ENCODE data around the gene TM4SF4. TPM values are rescaled to one million over a fixed set of nuclear protein-coding genes. Genes with fewer than 3 reads are reported as not detected.

Gene TM4SF4
- total RNA-seq, 1 experiment from 2014 or later, result 2.7 TPM

DNA sequence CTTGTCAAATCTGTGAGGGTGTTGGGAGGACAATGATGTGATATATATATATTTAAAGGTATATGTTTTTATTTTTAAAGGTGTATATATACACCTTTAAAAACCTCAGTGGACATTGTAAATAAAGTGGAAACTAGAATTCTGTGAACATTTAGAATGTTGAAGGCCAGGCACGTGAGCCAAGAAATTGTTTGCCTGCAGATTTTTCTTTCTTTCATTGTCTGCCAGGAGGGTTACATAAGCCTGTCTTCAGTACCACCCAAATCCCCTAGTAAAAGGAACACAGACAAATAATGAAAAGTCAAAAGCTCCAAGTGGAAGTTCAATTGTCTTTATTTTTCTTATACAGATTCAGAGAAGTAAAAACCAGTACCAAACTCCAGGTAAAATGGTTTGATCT, 42.4 kb downstream of the TM4SF4 start:
- H3K4me3 ChIP-seq (ENCODE audit: low read depth, low read length), result no peak overlapping the region
- intact Hi-C loops (cut with micrococcal nuclease; ENCODE audit: unreplicated experiment), result no loop called here
- no peak overlapping the region for H3K4me3 Mint-ChIP-seq (ENCODE audit: unreplicated experiment)
- peaks cover 11% of the 10 kb centered on the region for H3K36me3 Mint-ChIP-seq (ENCODE audit: insufficient read depth, unreplicated experiment)
- no peaks in the 10 kb centered on the region for H3K9me3 Mint-ChIP-seq (ENCODE audit: unreplicated experiment)
- ChIA-PET POLR2A (no interaction called here), CTCF (no interaction called here)
- H3K27ac Mint-ChIP-seq (ENCODE audit: unreplicated experiment), result no peak overlapping the region
- no TSS peak for BruUV-seq (replicated peaks)
- H3K9me3 ChIP-seq, result no peaks in the 10 kb centered on the region
- no peaks in the 10 kb centered on the region for H3K36me3 ChIP-seq (ENCODE audit: control insufficient read depth, insufficient read depth, low read length)
- H3K27me3 ChIP-seq (replicated peaks; ENCODE audit: control insufficient read depth, insufficient read depth, low read length), result no peaks in the 10 kb centered on the region
- no peaks in the 10 kb centered on the region for H3K4me1 ChIP-seq
- DNase-seq, result no peak
- no peaks in the 10 kb centered on the region for H3K27me3 Mint-ChIP-seq (ENCODE audit: insufficient read depth, unreplicated experiment)
- H3K4me1 Mint-ChIP-seq (ENCODE audit: low read depth, unreplicated experiment), result peaks cover 7% of the 10 kb centered on the region
- TF ChIP-seq, protein P1, sequence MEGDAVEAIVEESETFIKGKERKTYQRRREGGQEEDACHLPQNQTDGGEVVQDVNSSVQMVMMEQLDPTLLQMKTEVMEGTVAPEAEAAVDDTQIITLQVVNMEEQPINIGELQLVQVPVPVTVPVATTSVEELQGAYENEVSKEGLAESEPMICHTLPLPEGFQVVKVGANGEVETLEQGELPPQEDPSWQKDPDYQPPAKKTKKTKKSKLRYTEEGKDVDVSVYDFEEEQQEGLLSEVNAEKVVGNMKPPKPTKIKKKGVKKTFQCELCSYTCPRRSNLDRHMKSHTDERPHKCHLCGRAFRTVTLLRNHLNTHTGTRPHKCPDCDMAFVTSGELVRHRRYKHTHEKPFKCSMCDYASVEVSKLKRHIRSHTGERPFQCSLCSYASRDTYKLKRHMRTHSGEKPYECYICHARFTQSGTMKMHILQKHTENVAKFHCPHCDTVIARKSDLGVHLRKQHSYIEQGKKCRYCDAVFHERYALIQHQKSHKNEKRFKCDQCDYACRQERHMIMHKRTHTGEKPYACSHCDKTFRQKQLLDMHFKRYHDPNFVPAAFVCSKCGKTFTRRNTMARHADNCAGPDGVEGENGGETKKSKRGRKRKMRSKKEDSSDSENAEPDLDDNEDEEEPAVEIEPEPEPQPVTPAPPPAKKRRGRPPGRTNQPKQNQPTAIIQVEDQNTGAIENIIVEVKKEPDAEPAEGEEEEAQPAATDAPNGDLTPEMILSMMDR (IDR thresholded peaks at IDR 0.05; ENCODE audit: insufficient read depth in 1 of 2, low read depth in 1 of 2, low read length in 1 of 2, severe bottlenecking in 1 of 2, unreplicated experiment in 1 of 2), result no peak

GRCh38 chr3:149519912-149520311, 45.4 kb downstream of the TM4SF4 start:
- H3K36me3 ChIP-seq (ENCODE audit: control insufficient read depth, insufficient read depth, low read length), result no peaks in the 10 kb centered on the region

GRCh38 chr3:149523512-149524299, 49.2 kb downstream of the TM4SF4 start:
- H3K9me3 Mint-ChIP-seq (ENCODE audit: unreplicated experiment), result no peaks in the 10 kb centered on the region
- no peaks in the 10 kb centered on the region for H3K4me1 ChIP-seq
- H3K27me3 ChIP-seq (replicated peaks; ENCODE audit: control insufficient read depth, insufficient read depth, low read length), result no peaks in the 10 kb centered on the region
- intact Hi-C loops (cut with micrococcal nuclease; ENCODE audit: unreplicated experiment), result no loop called here
- BruUV-seq (replicated peaks), result no TSS peak
- H3K4me3 Mint-ChIP-seq (ENCODE audit: unreplicated experiment), result no peak overlapping the region
- no peak overlapping the region for H3K4me3 ChIP-seq (ENCODE audit: low read depth, low read length)
- POLR2A ChIA-PET, result no interaction called here
- TF ChIP-seq, protein P1 (IDR thresholded peaks at IDR 0.05; ENCODE audit: insufficient read depth in 1 of 2, low read depth in 1 of 2, low read length in 1 of 2, severe bottlenecking in 1 of 2, unreplicated experiment in 1 of 2), result no peak
- H3K4me1 Mint-ChIP-seq (ENCODE audit: low read depth, unreplicated experiment), result no peaks in the 10 kb centered on the region
- H3K36me3 Mint-ChIP-seq (ENCODE audit: insufficient read depth, unreplicated experiment), result peaks cover 37% of the 10 kb centered on the region
- no peak for DNase-seq
- no peaks in the 10 kb centered on the region for H3K9me3 ChIP-seq
- CTCF ChIA-PET, result interaction anchor here (0.7 kb wide), 1 partner anchor 437 kb away, joined by 3 read pairs; no protein-coding TSS in a partner anchor
- H3K27me3 Mint-ChIP-seq (ENCODE audit: insufficient read depth, unreplicated experiment), result no peaks in the 10 kb centered on the region
- no peak overlapping the region for H3K27ac Mint-ChIP-seq (ENCODE audit: unreplicated experiment)
- no peaks in the 10 kb centered on the region for H3K36me3 ChIP-seq (ENCODE audit: control insufficient read depth, insufficient read depth, low read length)

More at GRCh38 chr3:149519912-149520311, 45.4 kb downstream of the TM4SF4 start:
- no peak overlapping the region for H3K4me3 Mint-ChIP-seq (ENCODE audit: unreplicated experiment)
- no peaks in the 10 kb centered on the region for H3K4me1 ChIP-seq
- H3K36me3 Mint-ChIP-seq (ENCODE audit: insufficient read depth, unreplicated experiment), result peaks cover 21% of the 10 kb centered on the region
- no peaks in the 10 kb centered on the region for H3K9me3 Mint-ChIP-seq (ENCODE audit: unreplicated experiment)
- H3K27me3 ChIP-seq (replicated peaks; ENCODE audit: control insufficient read depth, insufficient read depth, low read length), result no peaks in the 10 kb centered on the region
- POLR2A ChIA-PET, result no interaction called here
- H3K27ac Mint-ChIP-seq (ENCODE audit: unreplicated experiment), result no peak overlapping the region
- TF ChIP-seq, protein P1 (IDR thresholded peaks at IDR 0.05; ENCODE audit: insufficient read depth in 1 of 2, low read depth in 1 of 2, low read length in 1 of 2, severe bottlenecking in 1 of 2, unreplicated experiment in 1 of 2), result no peak
- H3K4me1 Mint-ChIP-seq (ENCODE audit: low read depth, unreplicated experiment), result no peaks in the 10 kb centered on the region
- DNase-seq, result no peak
- BruUV-seq (replicated peaks), result no TSS peak
- intact Hi-C loops (cut with micrococcal nuclease; ENCODE audit: unreplicated experiment), result no loop called here
- no peaks in the 10 kb centered on the region for H3K9me3 ChIP-seq
- H3K27me3 Mint-ChIP-seq (ENCODE audit: insufficient read depth, unreplicated experiment), result no peaks in the 10 kb centered on the region
- CTCF ChIA-PET, result no interaction called here
- H3K4me3 ChIP-seq (ENCODE audit: low read depth, low read length), result no peak overlapping the region

Data from Caco-2 (cell line).